GM10266 (cell line): Measurements from ENCODE around the gene RSL1D1.

ENCODE experiments used
- DNase-seq: peaks from one replicate; pipeline ENCODE4 v3.0.0; 2012; ENCODE audit errors: extremely low spot score
- CTCF ChIP-seq: IDR thresholded peaks from 2 replicates; pipeline ENCODE4 v1.5.1; 2012; ENCODE audit warnings: mild to moderate bottlenecking, low read depth; ENCODE audit not compliant: control insufficient read depth, insufficient read depth; ENCODE audit errors: missing control alignments

Gene RSL1D1

GRCh38 chr16:11797166-11797956 lies 54.0 kb downstream of the RSL1D1 start, which contains the start of gene ZC3H7A:
Gene ZC3H7A, minus strand, starts transcription at chr16:11797258. Its CDS starts 14,904 bp downstream, at chr16:11782354.
- DNase-seq = peak; percentile 97
- TF ChIP-seq CTCF = peak; percentile 90

- peak; percentile 46 for DNase-seq
- TF ChIP-seq CTCF = no peak
These were observed 54.8 kb downstream of the RSL1D1 start for GRCh38 chr16:11796227-11797165.

- no peak for DNase-seq
- no peak for TF ChIP-seq CTCF
These were observed 55.5 kb downstream of the RSL1D1 start for GRCh38 chr16:11795887-11796226.

- DNase-seq = no peak
These were observed 56.1 kb downstream of the RSL1D1 start for GRCh38 chr16:11794996-11795886.

GRCh38 chr16:11794447-11794846 lies 56.9 kb downstream of the RSL1D1 start:
- no peak for TF ChIP-seq CTCF
- DNase-seq = no peak

More at GRCh38 chr16:11794996-11795886, 56.1 kb downstream of the RSL1D1 start:
- TF ChIP-seq CTCF = no peak

GRCh38 chr16:11793840-11794239 lies 57.5 kb downstream of the RSL1D1 start:
- no peak for DNase-seq
- no peak for TF ChIP-seq CTCF
